ENCODE measurements around the gene MYO10. TPM values are rescaled to one million over a fixed set of nuclear protein-coding genes. Genes with fewer than 3 reads are reported as not detected.

Gene MYO10
- total and polyA plus RNA-seq, 2 experiments from 2014 or later: 8.2 to 9.3 TPM

- no peak for DNase-seq (ENCODE audit: low read depth in 1 of 2, low spot score in 1 of 2)
- Histone ChIP-seq H3K36me3 (no peaks in the 10 kb centered on the region), H3K9me3 (ENCODE audit: low read depth) (no peaks in the 10 kb centered on the region), H3K4me1 (ENCODE audit: low read depth) (no peaks in the 10 kb centered on the region), H3K27ac (no peak overlapping the region), H3K4me3 (no peak overlapping the region), H3K27me3 (peaks cover 45% of the 10 kb centered on the region)
- TF ChIP-seq CTCF (IDR thresholded peaks at IDR 0.05; ENCODE audit: low read depth, low read length): no peak
These were observed 317.0 kb downstream of the MYO10 start for GRCh38 chr5:16619136-16619535.

GRCh38 chr5:16618138-16618897 is 317.8 kb downstream of the MYO10 start:
- H3K9me3 ChIP-seq (ENCODE audit: low read depth): no peaks in the 10 kb centered on the region
- H3K36me3 ChIP-seq: no peaks in the 10 kb centered on the region
- no peaks in the 10 kb centered on the region for H3K4me1 ChIP-seq (ENCODE audit: low read depth)
- DNase-seq (ENCODE audit: low read depth in 1 of 2, low spot score in 1 of 2): no peak
- peaks cover 45% of the 10 kb centered on the region for H3K27me3 ChIP-seq
- H3K27ac ChIP-seq: no peak overlapping the region
- TF ChIP-seq CTCF (IDR thresholded peaks at IDR 0.05; ENCODE audit: low read depth, low read length): no peak
- H3K4me3 ChIP-seq: no peak overlapping the region

- Histone ChIP-seq H3K9me3 (ENCODE audit: low read depth) (no peaks in the 10 kb centered on the region), H3K36me3 (no peaks in the 10 kb centered on the region), H3K27me3 (peaks cover 45% of the 10 kb centered on the region), H3K4me3 (peak overlapping the region; percentile 93), H3K4me1 (ENCODE audit: low read depth) (no peaks in the 10 kb centered on the region), H3K27ac (no peak overlapping the region)
- no peak for TF ChIP-seq CTCF (IDR thresholded peaks at IDR 0.05; ENCODE audit: low read depth, low read length)
- DNase-seq (ENCODE audit: low read depth in 1 of 2, low spot score in 1 of 2): no peak
These were observed 318.7 kb downstream of the MYO10 start for GRCh38 chr5:16617274-16617968.

GRCh38 chr5:16616536-16617273 is 319.4 kb downstream of the MYO10 start, which contains the start of gene RETREG1:
Gene RETREG1 (minus strand): TSS chr5:16616997. CDS start chr5:16616971, 26 bp downstream.
- no peak within 1 kb of the TSS for H3K27ac ChIP-seq

More at GRCh38 chr5:16616536-16617273, 319.4 kb downstream of the MYO10 start, which contains the start of gene RETREG1:
- peak; percentile 15 to 62 for DNase-seq (ENCODE audit: low read depth in 1 of 2, low spot score in 1 of 2)
- H3K4me1 ChIP-seq (ENCODE audit: low read depth): no peaks in the 10 kb centered on the region
- peak within 1 kb of the TSS; percentile 93 for H3K4me3 ChIP-seq
- no peaks in the 10 kb centered on the region for H3K36me3 ChIP-seq
- TF ChIP-seq CTCF (IDR thresholded peaks at IDR 0.05; ENCODE audit: low read depth, low read length): no peak
- no peaks in the 10 kb centered on the region for H3K9me3 ChIP-seq (ENCODE audit: low read depth)
- H3K27me3 ChIP-seq: peaks cover 45% of the 10 kb centered on the region

Measured in cardiac muscle cell (in vitro differentiated cells and primary cell).